Ovary (tissue), 9 donors: ENCODE data around the gene EXOC6B. TPM values are rescaled to one million over a fixed set of nuclear protein-coding genes. Genes with fewer than 3 reads are reported as not detected.
"Not testable (repeated sequence)": the region's sequence is repeated elsewhere in the genome, so short reads cannot be mapped to it uniquely, and the experiment has no call there.

Experiments used
- DNase-seq, 5 donors: peaks; one replicate each; pipeline ENCODE4 v3.0.0-alpha.2; 2019 to 2020
- H3K27ac ChIP-seq, 2 donors: fragments of 200-600 bp; one replicate each; pipeline versions ENCODE4 v1.5.1 to v1.8.0; 2019 to 2022
- H3K27me3 ChIP-seq: fragments of 200-600 bp; one replicate; pipeline ENCODE4 v1.8.0; 2022
- H3K36me3 ChIP-seq: fragments of 200-600 bp; sonication (generic); one replicate; pipeline ENCODE4 v1.5.1; 2019
- H3K4me1 ChIP-seq: one replicate; pipeline ENCODE4 v1.8.1; 2013; ENCODE audit warnings: mild to moderate bottlenecking, moderate library complexity; ENCODE audit not compliant: insufficient read depth
- H3K4me3 ChIP-seq: fragments of 200-600 bp; sonication (generic); one replicate; pipeline ENCODE4 v1.5.1; 2017
- H3K9me3 ChIP-seq, 2 donors: fragments of 200-600 bp in 1 of 2; sonication (generic) in 1 of 2; one replicate each; pipeline versions ENCODE4 v1.5.1 to v1.8.1; 2013 to 2019; ENCODE audit warnings: mild to moderate bottlenecking in 1 of 2, moderate library complexity in 1 of 2
- CTCF ChIP-seq, 3 donors: fragments of 450-650 bp in 2 of 3; fragments of 200-600 bp in 1 of 3; IDR thresholded peaks; one replicate each; pipeline versions ENCODE4 v1.5.1 to v1.8.0; 2016 to 2022; ENCODE audit warnings: antibody characterized with exemption in 3 of 3, mild to moderate bottlenecking in 1 of 3
- EP300 ChIP-seq: sonication (generic); formaldehyde crosslinking; IDR thresholded peaks from one replicate; pipeline ENCODE4 v1.6.1; 2017; ENCODE audit warnings: antibody characterized with exemption
- POLR2A ChIP-seq: fragments of 450-650 bp; IDR thresholded peaks from one replicate; pipeline ENCODE4 v1.6.1; 2017; ENCODE audit warnings: antibody characterized with exemption, mild to moderate bottlenecking, moderate library complexity
- WGBS, 3 donors: extraction: QIAGEN DNeasy Blood & Tissue Kit in 1 of 3; methylation state at CpG; one replicate each; pipeline versions ENCODE4 v1.1.5 to v1.1.7; 2013 to 2017; 5-methylcytosine and 5-hydroxymethylcytosine counted together
- intact Hi-C, 4 donors: fragments of 100-400 bp; cut with DNase I; formaldehyde crosslinking; loops; one replicate each; pipeline versions ENCODE4 v1.11.0 to v1.15.1; 2022 to 2023
- polyA plus RNA-seq, 2 donors: library from polyadenylated mRNA; stranded (reverse); fragments of 200-250 nt in 1 of 2; fragments of 350-450 nt in 1 of 2; fragmentation: Illumina TruSeq in 1 of 2; extraction: RNeasy Lipid Tissue Mini Kit (QIAGEN cat#74804) in 1 of 2; gene quantifications; one replicate each; pipeline ENCODE4 v1.2.3, GENCODE V29; 2013 to 2014
- total RNA-seq, 7 donors: library from RNA; depleted of rRNA in 2 of 7; stranded (reverse); fragments of >200 nt in 2 of 7; fragmentation: NEBNext Ultra II Directional in 3 of 7; extraction: Animal tissue kit (Norgen Biotek cat#: 25700) in 3 of 7; gene quantifications; one replicate each; pipeline versions ENCODE4 v1.1.0 to v1.2.4, GENCODE V29; 2016 to 2023
- donor health status: DM: no; HTN: no; CAD: no; lungs with moderate emphysema.
- donor health status: DM: no; HTN: no; CAD: no.
- donor health status: Bipolar disorder and iron deficiency.
- donor health status: DM: yes; HTN: yes; CAD: no.
- donor health status: DM: no; HTN: no; CAD: no.
- donor health status: DM: yes; HTN: yes; CAD: no.

The EXOC6B gene
- total and polyA plus RNA-seq, 9 donors: 11.9 to 84.9 (median 57.8) TPM

DNA sequence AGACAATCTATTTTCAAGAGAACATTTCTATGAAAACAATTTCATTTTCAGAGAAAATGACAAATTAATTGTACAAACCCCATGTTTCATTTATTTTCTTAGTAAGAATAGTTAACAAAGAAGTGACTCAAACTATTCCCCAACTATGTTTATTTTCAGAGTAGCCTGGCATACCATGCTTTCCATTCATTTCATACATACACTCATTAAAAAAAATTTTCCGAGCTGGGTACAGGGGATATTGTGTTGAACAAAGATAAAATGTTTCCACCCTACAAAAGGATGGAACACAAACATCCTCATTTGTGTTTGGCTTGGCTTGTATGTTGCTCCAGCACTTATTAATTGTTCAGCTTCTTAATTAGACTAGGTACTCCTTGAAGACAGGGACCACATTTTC, 331.4 kb downstream of the EXOC6B start:
- no peak for DNase-seq
- no peaks in the 10 kb centered on the region for H3K4me1 ChIP-seq
- TF ChIP-seq CTCF (IDR thresholded peaks at IDR 0.05): no peak
- no peak for TF ChIP-seq POLR2A
- no peak for TF ChIP-seq EP300
- no peaks in the 10 kb centered on the region for H3K27me3 ChIP-seq
- H3K4me3 ChIP-seq: no peak overlapping the region
- no peaks in the 10 kb centered on the region for H3K36me3 ChIP-seq
- intact Hi-C loops: no loop called here
- H3K27ac ChIP-seq: no peak overlapping the region
- WGBS, 3 donors: 81 to 87% (median 82%) methylated on average over 1 of the region's 1 CpG
- no peaks in the 10 kb centered on the region for H3K9me3 ChIP-seq

- H3K4me3 ChIP-seq, H3K9me3 ChIP-seq, H3K27me3 ChIP-seq, H3K27ac ChIP-seq, intact Hi-C loops, H3K4me1 ChIP-seq, H3K36me3 ChIP-seq, DNase-seq: not testable (repeated sequence)
- 94 to 96% (median 94%) methylated on average over 1 of the region's 1 CpG for WGBS, 3 donors
Observed at GRCh38 chr2:72484622-72485021, 341.2 kb downstream of the EXOC6B start.

DNA sequence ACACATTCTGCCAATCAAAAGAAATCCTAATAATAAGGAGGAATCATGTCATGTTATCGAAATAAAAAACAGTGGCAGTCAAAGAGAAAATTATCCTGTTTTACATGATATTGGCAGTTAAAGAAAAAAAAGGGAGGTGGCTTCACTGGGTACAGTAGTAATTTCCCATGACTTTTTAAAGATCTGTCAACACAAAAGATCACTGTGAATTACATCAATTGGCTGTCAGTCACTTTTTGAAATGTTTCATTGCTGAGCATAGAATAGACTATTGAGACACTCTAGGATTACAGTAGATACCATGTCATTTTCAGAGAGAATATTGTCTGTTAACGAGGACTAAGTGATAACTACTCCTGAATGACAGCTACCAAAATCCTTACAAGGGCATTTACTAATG, 342.5 kb downstream of the EXOC6B start:
- intact Hi-C loops: loop anchor here in 1 of 4 donors (1.0 kb wide), 1 partner anchor 17 kb away; no protein-coding TSS in a partner anchor

GRCh38 chr2:72475246-72475645, 350.6 kb downstream of the EXOC6B start:
- TF ChIP-seq CTCF (IDR thresholded peaks at IDR 0.05): no peak
- no peak for TF ChIP-seq EP300
- TF ChIP-seq POLR2A: no peak
- no peak for DNase-seq
- Histone ChIP-seq H3K27ac (no peak overlapping the region), H3K36me3 (no peaks in the 10 kb centered on the region), H3K4me3 (no peak overlapping the region), H3K27me3 (no peaks in the 10 kb centered on the region), H3K4me1 (no peaks in the 10 kb centered on the region), H3K9me3 (no peaks in the 10 kb centered on the region)
- WGBS, 3 donors: 90 to 99% (median 96%) methylated on average over 3 of the region's 3 CpGs
- intact Hi-C loops: no loop called here

More for the DNA sequence above, 342.5 kb downstream of the EXOC6B start:
- Histone ChIP-seq H3K27ac (no peak overlapping the region), H3K36me3 (no peaks in the 10 kb centered on the region), H3K27me3 (no peaks in the 10 kb centered on the region), H3K4me1 (no peaks in the 10 kb centered on the region), H3K9me3 (no peaks in the 10 kb centered on the region), H3K4me3 (no peak overlapping the region)
- no peak for DNase-seq
- WGBS, 3 donors: 92 to 97% (median 95%) methylated on average over 2 of the region's 2 CpGs
- TF ChIP-seq CTCF (IDR thresholded peaks at IDR 0.05) (no peak), POLR2A (no peak), EP300 (no peak)

DNA sequence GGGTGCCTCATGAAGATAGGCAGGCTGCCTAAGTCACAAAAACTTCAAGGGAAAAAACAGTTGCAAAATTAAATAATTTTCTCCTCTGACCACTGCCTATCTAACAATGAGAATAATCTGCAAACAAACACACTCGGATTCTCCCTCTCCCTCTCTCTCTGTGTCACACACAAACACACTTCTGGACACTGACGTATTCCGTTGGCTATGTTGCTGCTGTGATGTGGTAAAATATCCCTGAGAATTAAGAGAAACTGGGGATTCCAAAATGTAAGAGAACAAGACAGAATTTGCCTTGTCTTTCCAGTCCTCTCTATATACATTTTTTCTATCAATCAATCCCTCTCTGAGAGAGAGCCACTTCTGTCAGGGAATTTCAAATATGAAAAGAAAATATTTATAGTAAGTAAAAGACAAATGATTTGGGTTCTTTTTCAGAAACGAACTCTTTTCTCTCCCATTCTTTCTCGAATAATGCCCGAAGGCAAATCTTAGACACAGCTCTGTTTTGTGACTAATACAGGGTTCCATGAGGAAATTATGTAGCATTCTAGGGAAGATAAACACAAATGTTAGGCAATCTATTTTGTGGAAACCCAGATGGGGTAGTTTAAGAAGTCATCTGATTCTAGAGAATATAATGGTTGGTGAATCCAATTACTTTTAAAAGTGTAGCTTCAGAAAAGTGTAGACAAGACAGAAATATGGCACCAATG, 367.9 kb downstream of the EXOC6B start:
- Histone ChIP-seq H3K9me3 (no peaks in the 10 kb centered on the region), H3K27me3 (no peaks in the 10 kb centered on the region), H3K4me3 (no peak overlapping the region), H3K36me3 (no peaks in the 10 kb centered on the region), H3K27ac (no peak overlapping the region), H3K4me1 (no peaks in the 10 kb centered on the region)
- TF ChIP-seq CTCF (IDR thresholded peaks at IDR 0.05) (no peak), POLR2A (no peak), EP300 (no peak)
- WGBS, 3 donors: 35 to 53% (median 40%) methylated on average over 6 of the region's 6 CpGs
- intact Hi-C loops: no loop called here
- DNase-seq: no peak
